Frontal cortex (tissue), 4 donors: Measurements from ENCODE around the gene CXCL1. TPM values are rescaled to one million over a fixed set of nuclear protein-coding genes. Genes with fewer than 3 reads are reported as not detected.

ENCODE experiments used
- DNase-seq, 2 donors: peaks; one replicate each; pipeline ENCODE4 v3.0.0; 2012; ENCODE audit warnings: low spot score in 2 of 2
- FAIRE-seq: peaks from 2 replicates; lab custom pipeline; 2012; peaks lifted over from hg19 to GRCh38; lab: Jason Lieb, UNC
- total RNA-seq: library from RNA; depleted of rRNA; stranded (reverse); fragments of >200 nt; gene quantifications from one replicate; pipeline ENCODE4 v1.2.3, GENCODE V29; 2014
- donor health status: control.
- donor health status: control.
- donor health status: control.

The CXCL1 gene
- total RNA-seq, result 1.2 TPM

GRCh38 chr4:73869130-73870055 lies at the start of gene CXCL1:
TSS of gene CXCL1 (plus strand) at chr4:73869393. CDS start at chr4:73869471, 78 bp downstream.
- FAIRE-seq (no peak), DNase-seq (peak in 1 of 2 donors; percentile 29)

GRCh38 chr4:73821325-73821724 lies 47.9 kb upstream of the CXCL1 start:
- FAIRE-seq (no peak), DNase-seq (no peak)

GRCh38 chr4:73822389-73822788 lies 46.8 kb upstream of the CXCL1 start:
- DNase-seq (no peak), FAIRE-seq (no peak)

GRCh38 chr4:73822812-73823504 lies 46.2 kb upstream of the CXCL1 start:
- DNase-seq (no peak), FAIRE-seq (no peak)

- DNase-seq (no peak), FAIRE-seq (no peak)
These were observed 45.4 kb upstream of the CXCL1 start for GRCh38 chr4:73823760-73824159.

- no peak for FAIRE-seq
- no peak for DNase-seq
These were observed 40.2 kb upstream of the CXCL1 start for GRCh38 chr4:73828956-73829355.

GRCh38 chr4:73831569-73831968 lies 37.6 kb upstream of the CXCL1 start:
- no peak for DNase-seq
- no peak for FAIRE-seq

- FAIRE-seq, result no peak
These were observed 36.4 kb upstream of the CXCL1 start for GRCh38 chr4:73832651-73833237.

GRCh38 chr4:73836373-73837279 lies 32.6 kb upstream of the CXCL1 start, which contains the start of gene CXCL6:
TSS of gene CXCL6 (plus strand) at chr4:73836678. CDS start at chr4:73836751, 73 bp downstream.
- no peak for FAIRE-seq
- DNase-seq, result no peak

More at GRCh38 chr4:73832651-73833237, 36.4 kb upstream of the CXCL1 start:
- no peak for DNase-seq

- no peak for FAIRE-seq
- DNase-seq, result no peak
These were observed 30.1 kb upstream of the CXCL1 start for GRCh38 chr4:73839071-73839470.

GRCh38 chr4:73839715-73840114 lies 29.5 kb upstream of the CXCL1 start:
- DNase-seq (no peak), FAIRE-seq (no peak)

- DNase-seq, result no peak
- no peak for FAIRE-seq
These were observed 27.8 kb upstream of the CXCL1 start for GRCh38 chr4:73841243-73841925.

- FAIRE-seq (no peak), DNase-seq (no peak)
These were observed 26.5 kb upstream of the CXCL1 start for GRCh38 chr4:73842696-73843095.

- FAIRE-seq, result no peak
- no peak for DNase-seq
These were observed 25.8 kb upstream of the CXCL1 start for GRCh38 chr4:73843369-73843768.

GRCh38 chr4:73844345-73844744 lies 24.8 kb upstream of the CXCL1 start:
- DNase-seq (no peak), FAIRE-seq (no peak)

GRCh38 chr4:73844806-73845205 lies 24.4 kb upstream of the CXCL1 start:
- DNase-seq (no peak), FAIRE-seq (no peak)

GRCh38 chr4:73847526-73848182 lies 21.5 kb upstream of the CXCL1 start:
- DNase-seq (no peak), FAIRE-seq (no peak)

GRCh38 chr4:73848183-73848777 lies 20.9 kb upstream of the CXCL1 start:
- FAIRE-seq (no peak), DNase-seq (no peak)
